NCI-H1694 treated with DMSO at 0.1 percent for 48 hours (cell line): ENCODE results near the gene CARD19.
"Not testable (repeated sequence)": the region's sequence is repeated elsewhere in the genome, so short reads cannot be mapped to it uniquely, and the experiment has no call there.

ENCODE experiments used
- DNase-seq: peaks from one replicate; lab custom pipeline; 2025; lab: John Stamatoyannopoulos, UW

CARD19 gene

GRCh38 chr9:93107151-93107824, 11.3 kb downstream of the CARD19 start:
- DNase-seq, result no peak

GRCh38 chr9:93107825-93108161, 11.8 kb downstream of the CARD19 start:
- no peak for DNase-seq

GRCh38 chr9:93108291-93109041, 12.4 kb downstream of the CARD19 start:
- DNase-seq, result no peak

- no peak for DNase-seq
These were observed 14.4 kb downstream of the CARD19 start for GRCh38 chr9:93110311-93110855.

- DNase-seq, result no peak
These were observed 15.0 kb downstream of the CARD19 start for GRCh38 chr9:93111001-93111370.

- DNase-seq, result no peak
These were observed 15.5 kb downstream of the CARD19 start for GRCh38 chr9:93111371-93112115.

- DNase-seq, result no peak
These were observed 16.3 kb downstream of the CARD19 start for GRCh38 chr9:93112116-93112863.

- no peak for DNase-seq
These were observed 16.9 kb downstream of the CARD19 start for GRCh38 chr9:93112864-93113389.

- no peak for DNase-seq
These were observed 18.4 kb downstream of the CARD19 start for GRCh38 chr9:93114169-93114983.

- no peak for DNase-seq
These were observed 18.9 kb downstream of the CARD19 start for GRCh38 chr9:93114984-93115335.

GRCh38 chr9:93115486-93116071, 19.6 kb downstream of the CARD19 start:
- no peak for DNase-seq

- no peak for DNase-seq
These were observed 20.3 kb downstream of the CARD19 start for GRCh38 chr9:93116072-93116961.

- not testable (repeated sequence) for DNase-seq
These were observed 21.5 kb downstream of the CARD19 start for GRCh38 chr9:93117521-93117920.

GRCh38 chr9:93117924-93118862, 22.2 kb downstream of the CARD19 start:
- DNase-seq, result no peak

GRCh38 chr9:93118863-93119702, 23.1 kb downstream of the CARD19 start:
- DNase-seq, result no peak

GRCh38 chr9:93119703-93119952, 23.6 kb downstream of the CARD19 start:
- no peak for DNase-seq

- DNase-seq, result no peak
These were observed 24.2 kb downstream of the CARD19 start for GRCh38 chr9:93119953-93120845.
